Measurements from ENCODE around the gene NF1. TPM values are rescaled to one million over a fixed set of nuclear protein-coding genes. Genes with fewer than 3 reads are reported as not detected.
"Not testable (repeated sequence)": the region's sequence is repeated elsewhere in the genome, so short reads cannot be mapped to it uniquely, and the experiment has no call there.

Gene NF1
- total RNA-seq, 1 experiment from 2014 or later, result 15.1 TPM

DNA sequence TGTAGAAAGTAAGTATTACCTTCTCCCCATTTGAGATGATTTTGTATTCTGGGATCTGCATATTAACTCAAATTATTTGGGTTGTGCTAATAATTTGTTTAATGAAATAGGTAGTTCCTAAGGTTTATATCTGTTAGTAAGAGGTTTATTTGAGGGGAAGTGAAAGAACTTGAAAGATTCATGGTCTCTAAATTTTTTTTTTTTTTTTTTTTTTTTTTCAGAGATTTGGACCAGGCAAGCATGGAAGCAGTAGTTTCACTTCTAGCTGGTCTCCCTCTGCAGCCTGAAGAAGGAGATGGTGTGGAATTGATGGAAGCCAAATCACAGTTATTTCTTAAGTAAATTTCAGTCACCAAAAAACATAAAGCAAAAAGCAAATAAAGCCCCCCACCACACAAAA is 137.1 kb downstream of the NF1 start:
- in situ Hi-C loops (cut with HindIII; ENCODE audit: low sequenced_read_pairs), result no loop called here
- no peak for DNase-seq (ENCODE audit: low spot score)

DNA sequence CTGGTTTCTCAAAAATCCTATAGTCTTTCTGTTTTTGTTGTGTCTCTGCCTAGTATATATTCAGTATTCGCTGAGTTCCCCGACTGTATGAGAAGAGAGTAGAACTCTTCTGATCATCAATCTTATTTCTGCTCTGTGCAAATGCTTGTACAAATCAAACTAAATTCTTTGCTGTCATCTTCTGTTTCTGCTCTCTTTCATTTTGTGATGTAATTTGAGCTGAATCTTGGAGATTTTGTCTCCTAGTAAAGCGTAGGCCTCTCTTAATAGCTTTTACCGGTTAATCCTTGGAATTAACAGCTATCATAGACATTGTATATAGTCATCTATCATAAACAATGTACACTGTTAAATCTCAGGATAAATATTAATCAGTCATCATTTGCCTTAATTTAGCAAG is 140.3 kb downstream of the NF1 start:
- in situ Hi-C loops (cut with HindIII; ENCODE audit: low sequenced_read_pairs), result no loop called here
- no peak for DNase-seq (ENCODE audit: low spot score)

DNA sequence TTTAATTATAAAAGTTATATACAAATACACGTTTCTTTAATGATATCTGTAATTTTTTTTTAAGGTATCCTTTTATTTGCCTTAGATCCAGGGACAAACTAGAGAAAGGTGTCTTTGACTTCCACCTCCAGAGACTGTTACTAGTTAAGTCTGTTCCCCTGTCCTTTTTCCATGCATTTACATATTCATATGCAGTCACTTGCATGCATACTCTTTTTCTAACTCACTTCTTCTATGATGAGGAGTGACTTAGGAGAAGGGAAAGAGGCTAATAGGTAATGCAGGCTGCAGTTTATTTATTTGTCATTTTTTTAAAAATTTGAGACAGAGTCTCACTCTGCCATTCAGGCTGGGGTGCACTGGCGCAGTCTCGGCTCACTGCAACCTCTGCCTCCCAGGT is 141.4 kb downstream of the NF1 start:
- DNase-seq (ENCODE audit: low spot score), result no peak
- in situ Hi-C loops (cut with HindIII; ENCODE audit: low sequenced_read_pairs), result no loop called here

DNA sequence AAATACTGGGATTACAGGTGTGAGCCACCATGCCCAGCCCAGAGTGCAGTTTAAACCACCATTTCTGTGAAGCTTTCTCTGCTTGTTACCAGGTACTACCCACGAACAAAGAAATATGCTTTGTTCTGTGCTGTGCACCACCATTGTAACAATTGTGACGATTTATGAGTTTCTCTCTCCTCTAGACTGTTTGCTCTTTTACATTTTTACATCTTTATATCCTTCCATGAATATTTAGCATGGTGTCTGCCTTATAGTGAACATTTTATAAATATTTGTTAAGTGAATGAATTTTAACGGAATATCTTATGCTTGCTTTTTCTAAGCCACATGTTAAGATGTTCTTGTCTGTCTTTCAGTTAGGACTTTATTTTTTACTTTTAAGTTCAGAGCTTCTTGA is 141.9 kb downstream of the NF1 start:
- in situ Hi-C loops (cut with HindIII; ENCODE audit: low sequenced_read_pairs), result no loop called here
- no peak for DNase-seq (ENCODE audit: low spot score)

DNA sequence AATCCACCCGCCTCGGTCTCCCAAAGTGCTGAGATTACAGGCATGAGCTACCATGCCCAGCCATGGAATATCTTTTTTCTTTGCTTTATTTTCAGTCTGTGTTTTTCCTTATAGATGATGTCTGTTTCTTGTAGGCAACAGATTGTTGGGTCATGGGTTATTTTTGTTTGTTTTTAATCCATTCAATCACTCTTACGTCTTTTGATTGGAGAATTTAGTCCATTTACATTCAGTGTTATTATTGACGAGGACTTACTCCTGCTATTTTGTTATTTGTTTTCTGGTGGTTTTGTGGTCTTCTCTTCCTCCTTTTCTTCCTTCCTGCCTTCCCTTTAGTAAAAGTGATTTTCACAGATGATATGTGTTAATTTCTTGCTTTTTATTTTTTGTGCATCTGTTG is 146.3 kb downstream of the NF1 start:
- in situ Hi-C loops (cut with HindIII; ENCODE audit: low sequenced_read_pairs), result no loop called here
- no peak for DNase-seq (ENCODE audit: low spot score)

DNA sequence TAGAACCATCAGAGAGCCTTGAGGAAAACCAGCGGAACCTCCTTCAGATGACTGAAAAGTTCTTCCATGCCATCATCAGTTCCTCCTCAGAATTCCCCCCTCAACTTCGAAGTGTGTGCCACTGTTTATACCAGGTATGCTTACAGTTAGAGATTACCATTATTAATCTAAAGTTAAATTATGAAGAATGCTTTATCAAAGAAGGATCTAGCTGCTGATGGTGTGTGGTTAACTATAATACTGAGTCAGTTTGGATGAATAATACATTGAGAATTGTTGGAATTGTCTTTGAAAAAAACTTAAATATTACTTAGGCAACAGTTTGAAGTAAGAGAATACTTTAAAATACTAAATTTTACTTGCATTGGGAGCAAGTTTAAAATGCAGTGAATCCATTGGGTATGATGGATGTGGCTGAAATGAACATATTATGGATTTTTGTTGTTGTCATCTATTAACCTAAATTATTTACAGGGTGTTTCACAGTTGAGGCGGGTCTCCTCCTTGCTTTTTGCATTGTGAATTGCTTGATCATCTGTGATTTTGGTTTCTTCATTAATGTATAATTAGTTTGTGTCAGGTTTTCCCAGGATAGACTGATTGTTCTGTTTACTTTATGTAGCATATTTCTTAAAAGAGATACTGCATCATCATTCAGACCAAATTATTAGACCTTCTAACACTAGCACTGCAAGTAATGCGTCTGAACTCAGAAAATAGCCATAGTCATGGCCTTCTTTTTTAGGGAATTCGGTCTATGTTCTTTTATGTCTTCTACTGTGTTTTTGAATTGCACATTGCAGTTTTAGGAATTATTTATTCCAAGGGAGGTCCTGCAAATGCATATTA is 154.4 kb downstream of the NF1 start:
- in situ Hi-C loops (cut with HindIII; ENCODE audit: low sequenced_read_pairs), result no loop called here
- no peak for DNase-seq (ENCODE audit: low spot score)

DNA sequence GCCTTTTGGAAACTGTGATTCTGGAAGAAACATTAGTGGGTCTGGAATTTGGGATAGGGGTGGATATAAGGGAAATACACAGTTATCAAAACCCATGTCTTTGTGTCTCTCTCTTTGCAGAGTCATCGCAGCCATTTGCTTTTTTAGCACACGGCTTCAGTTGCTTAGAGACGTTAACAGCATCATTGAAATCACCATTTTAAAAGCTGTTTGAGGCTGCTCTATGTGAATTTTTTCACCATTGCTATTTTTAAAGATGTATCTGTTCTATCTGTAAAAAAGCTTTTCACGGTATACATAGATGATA is 155.0 kb downstream of the NF1 start:
- in situ Hi-C loops (cut with HindIII; ENCODE audit: low sequenced_read_pairs), result no loop called here
- no peak for DNase-seq (ENCODE audit: low spot score)

DNA sequence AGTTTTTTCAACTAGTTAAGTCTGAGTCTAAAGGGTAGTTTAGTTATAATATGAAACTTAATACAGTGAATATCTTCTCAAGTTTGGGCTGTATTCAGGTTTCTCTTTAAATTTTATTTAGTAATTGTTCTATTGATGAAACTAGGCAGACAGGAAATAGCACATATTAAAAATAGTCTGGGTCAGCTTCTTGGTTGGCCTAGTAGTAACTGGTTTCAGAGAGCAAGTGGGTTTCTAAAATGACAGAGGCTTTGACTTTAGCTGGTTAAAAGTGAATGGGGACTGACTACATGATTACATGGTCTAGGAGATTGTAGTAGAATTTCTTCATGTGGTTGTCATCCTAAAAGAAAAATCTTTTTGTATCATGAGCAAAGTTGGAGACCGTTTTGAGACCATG is 155.5 kb downstream of the NF1 start:
- DNase-seq (ENCODE audit: low spot score), result no peak
- in situ Hi-C loops (cut with HindIII; ENCODE audit: low sequenced_read_pairs), result no loop called here

DNA sequence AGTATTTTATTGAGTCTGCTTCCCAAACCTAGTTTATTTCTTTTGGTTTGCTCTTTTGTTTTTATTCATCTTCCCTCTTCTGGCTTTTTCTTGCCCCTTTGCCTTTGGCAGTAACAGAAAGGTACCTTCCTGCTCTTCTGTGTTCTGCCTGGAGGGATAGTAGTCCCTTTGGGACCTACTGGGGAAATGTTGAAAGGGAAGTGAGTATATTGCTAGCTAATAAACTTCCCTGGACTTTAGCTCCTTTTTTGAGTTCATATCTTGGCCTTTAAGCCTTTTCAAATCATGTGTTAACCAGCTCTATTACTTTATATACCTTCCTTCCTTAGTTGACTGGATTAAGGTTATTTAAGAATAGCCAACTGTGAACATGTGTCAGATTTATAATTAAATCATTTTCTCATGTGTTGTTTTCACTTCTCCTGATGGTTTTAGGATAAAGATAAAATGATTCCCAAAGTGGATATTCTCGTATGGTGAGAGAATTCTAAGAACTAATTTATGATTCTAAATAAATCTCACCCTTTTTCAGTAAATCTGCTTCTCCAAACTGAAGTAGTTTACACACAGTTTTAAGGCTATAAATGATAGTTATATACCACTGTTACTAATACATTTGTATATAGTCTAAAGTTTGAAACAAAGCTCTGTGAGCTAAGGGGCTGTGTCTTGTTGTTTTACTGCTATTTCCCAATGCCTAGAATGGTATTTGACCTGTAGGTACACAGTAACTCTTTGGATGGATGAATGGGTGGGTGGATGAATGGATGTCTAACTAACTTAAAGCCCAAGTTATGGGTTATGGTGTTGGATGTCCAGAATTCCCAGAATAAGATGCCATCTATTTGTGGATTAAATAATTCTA is 156.6 kb downstream of the NF1 start:
- in situ Hi-C loops (cut with HindIII; ENCODE audit: low sequenced_read_pairs), result no loop called here
- DNase-seq (ENCODE audit: low spot score), result no peak

DNA sequence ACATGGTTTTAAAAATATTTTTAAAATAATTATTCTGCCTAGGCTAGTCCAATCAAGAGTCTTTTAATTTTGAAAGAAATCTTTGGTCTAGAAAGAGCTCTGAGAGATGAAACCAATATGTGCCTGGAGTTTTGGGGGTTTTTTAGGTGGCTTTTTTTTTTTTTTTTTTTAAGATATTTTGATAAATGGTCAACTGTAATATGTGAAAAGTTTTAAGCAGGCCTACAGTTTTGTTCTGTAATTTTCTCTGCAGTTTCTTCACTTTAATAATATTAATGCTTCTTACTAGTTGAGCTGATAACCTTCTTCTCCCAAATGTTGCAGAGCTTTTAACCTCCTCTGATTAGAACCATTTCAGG is 157.2 kb downstream of the NF1 start:
- DNase-seq (ENCODE audit: low spot score), result no peak
- in situ Hi-C loops (cut with HindIII; ENCODE audit: low sequenced_read_pairs), result no loop called here

DNA sequence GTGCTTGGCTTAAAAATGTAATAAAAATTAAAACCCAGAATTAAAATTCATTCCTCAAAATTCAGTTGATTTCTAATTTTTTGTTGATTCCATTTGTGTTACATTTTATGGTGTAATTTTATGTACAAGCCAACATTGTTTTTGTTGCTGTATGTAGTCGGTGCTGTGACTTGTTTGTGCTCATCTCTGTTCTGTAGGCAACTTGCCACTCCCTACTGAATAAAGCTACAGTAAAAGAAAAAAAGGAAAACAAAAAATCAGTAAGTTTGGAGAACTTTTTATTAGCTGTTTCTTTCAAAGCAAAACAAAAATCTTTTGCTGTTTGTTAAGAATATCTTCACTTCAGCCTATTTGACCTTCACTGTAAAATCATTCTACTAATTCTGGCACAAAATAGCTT is 158.0 kb downstream of the NF1 start:
- in situ Hi-C loops (cut with HindIII; ENCODE audit: low sequenced_read_pairs), result no loop called here
- no peak for DNase-seq (ENCODE audit: low spot score)

DNA sequence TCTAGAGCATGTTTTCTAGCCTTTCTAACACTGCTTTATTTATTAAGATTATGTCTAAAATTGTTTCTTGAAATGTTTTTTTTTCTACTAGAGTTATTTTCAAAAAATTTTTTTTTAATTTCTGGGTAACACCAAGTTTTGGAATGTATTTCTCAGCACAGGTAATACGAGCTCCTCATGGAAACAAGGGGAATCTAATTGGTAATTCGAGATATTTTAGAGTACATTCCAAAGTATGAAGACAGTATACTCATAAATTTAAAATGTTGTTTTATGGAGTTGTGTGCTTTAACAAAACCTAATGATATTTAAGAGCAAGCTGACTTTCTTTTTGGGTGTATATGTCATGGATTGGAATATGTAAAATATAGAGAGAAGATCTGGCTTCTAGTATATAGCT is 159.9 kb downstream of the NF1 start:
- in situ Hi-C loops (cut with HindIII; ENCODE audit: low sequenced_read_pairs), result no loop called here
- DNase-seq (ENCODE audit: low spot score), result no peak

DNA sequence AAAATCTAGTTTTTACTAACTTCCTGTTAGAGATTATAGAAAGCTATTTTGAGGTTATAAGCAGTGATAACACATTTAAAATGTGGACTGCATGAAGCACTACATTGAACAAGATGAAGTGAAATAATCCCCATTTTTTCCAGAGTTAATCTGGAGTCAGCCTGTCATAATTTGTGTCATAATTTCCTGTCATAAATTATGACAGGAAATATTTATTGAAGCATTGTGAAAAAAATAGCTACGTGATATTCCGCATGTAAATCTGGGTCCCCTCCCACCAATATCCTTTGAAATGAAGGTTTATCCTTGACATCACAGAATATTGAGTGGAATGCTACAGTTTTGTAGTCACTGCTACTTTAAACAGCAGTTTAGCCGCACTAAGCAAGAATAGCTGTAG is 162.2 kb downstream of the NF1 start:
- in situ Hi-C loops (cut with HindIII; ENCODE audit: low sequenced_read_pairs), result no loop called here
- no peak for DNase-seq (ENCODE audit: low spot score)

DNA sequence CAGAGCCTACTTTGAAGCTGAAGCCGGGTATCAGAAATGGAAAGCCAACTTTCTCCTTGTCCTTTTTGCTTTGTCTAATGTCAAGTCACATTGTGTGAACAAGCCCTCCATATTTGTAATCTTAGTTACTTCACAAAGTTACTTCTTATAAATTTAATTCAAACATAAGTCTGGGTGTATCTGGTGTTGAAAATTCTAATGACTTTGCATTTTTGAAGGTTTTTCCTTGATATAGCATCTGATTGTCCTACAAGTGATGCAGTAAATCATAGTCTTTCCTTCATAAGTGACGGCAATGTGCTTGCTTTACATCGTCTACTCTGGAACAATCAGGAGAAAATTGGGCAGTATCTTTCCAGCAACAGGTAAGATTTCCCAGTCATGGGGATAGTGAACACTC is 165.4 kb downstream of the NF1 start:
- in situ Hi-C loops (cut with HindIII; ENCODE audit: low sequenced_read_pairs), result no loop called here
- DNase-seq (ENCODE audit: low spot score), result no peak

DNA sequence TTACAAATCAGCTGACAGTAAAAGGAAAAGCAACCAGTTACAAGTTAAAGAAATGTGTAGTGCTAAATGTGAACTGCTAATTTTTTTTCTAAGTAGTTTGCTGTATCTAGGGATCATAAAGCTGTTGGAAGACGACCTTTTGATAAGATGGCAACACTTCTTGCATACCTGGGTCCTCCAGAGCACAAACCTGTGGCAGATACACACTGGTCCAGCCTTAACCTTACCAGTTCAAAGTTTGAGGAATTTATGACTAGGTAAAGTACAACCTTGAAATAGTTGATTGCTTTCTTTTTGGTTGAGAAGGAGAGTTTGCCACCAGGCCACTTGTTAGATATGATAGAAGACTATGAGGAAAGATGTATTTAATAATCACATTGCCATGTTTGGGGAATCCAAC is 166.8 kb downstream of the NF1 start:
- in situ Hi-C loops (cut with HindIII; ENCODE audit: low sequenced_read_pairs), result no loop called here

DNA sequence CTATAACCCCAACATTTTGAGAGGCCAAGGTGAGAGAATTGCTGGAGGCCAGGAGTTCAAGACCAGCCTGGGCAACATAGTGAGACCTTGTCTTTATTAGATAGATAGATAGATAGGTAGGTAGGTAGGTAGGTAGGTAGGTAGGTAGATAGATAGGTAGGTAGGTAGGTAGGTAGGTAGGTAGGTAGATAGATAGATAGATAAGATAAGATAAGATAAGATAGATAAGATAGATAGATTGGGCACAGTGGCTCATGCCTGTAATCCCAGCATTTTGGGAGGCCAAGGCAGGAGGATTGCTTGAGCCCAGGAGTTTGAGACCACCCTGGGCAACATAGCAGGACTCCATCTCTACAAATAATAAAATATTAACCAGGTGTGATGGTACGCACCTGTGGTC is 168.1 kb downstream of the NF1 start:
- DNase-seq (ENCODE audit: low spot score); in situ Hi-C loops (cut with HindIII; ENCODE audit: low sequenced_read_pairs): not testable (repeated sequence)

More for the DNA sequence above, 166.8 kb downstream of the NF1 start:
- DNase-seq (ENCODE audit: low spot score), result no peak

DNA sequence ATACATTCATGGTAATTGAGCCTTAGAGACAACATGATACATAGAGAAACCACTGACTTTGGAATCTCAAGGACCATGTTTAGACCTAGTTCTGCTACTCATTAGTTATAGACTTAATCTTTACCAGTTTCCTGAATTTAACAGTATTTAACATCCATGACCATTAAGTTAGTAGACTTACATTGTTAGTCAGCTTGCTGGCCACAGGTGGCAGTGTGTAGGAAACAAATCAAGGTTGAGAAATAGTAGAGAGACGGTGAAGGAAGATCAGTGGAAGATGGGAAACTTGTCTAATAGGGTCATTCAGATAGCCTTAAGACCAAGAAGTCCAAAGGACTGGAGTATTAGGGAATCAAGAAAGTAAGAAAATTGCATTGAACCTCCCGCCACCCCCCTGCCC is 171.3 kb downstream of the NF1 start:
- in situ Hi-C loops (cut with HindIII; ENCODE audit: low sequenced_read_pairs), result no loop called here

DNA sequence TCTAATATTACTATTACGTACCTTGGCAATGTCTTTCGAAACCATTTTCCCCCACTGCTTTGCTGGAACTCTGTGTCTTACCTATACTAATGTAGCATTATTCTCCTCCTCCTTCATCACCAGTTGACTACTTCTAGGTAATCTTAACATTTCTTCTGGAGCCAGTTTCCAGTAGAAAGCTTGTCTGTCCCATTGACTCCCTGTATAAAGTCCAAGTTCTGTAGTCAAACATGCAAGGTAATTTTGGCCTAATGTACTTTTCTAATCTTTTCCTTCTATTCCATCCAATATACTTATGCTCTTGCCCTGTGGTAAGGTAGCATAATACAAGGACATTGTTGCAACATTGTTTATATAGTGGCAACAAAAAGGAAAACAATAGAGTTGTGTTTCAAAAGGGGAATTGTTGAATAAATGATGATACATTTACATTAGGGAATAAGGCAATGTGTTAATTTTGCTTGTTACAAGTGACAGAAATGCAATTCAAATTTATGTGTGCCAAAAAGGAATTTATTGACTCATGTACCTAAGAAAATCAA is 174.3 kb downstream of the NF1 start:
- in situ Hi-C loops (cut with HindIII; ENCODE audit: low sequenced_read_pairs), result no loop called here

More for the DNA sequence above, 171.3 kb downstream of the NF1 start:
- DNase-seq (ENCODE audit: low spot score), result no peak

DNA sequence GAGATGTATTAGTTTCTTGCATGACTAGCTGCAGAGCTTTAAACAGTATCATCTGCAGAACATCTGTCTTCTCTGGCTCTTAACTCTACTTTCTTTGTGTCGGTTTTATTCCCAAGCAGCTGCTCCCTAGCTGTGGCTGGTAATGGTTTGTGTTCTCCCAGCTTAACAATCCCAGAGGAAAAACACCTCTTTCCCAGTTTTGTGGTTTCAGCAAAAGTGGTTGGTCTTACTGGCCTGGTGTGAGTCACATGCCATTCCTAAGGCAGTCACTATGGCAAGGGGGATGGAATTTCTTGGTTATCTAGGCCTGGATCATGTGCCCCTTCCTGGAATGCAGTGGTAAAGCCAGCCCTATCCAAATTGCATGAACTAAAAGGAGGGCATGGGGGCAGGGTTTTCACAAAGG is 174.8 kb downstream of the NF1 start:
- in situ Hi-C loops (cut with HindIII; ENCODE audit: low sequenced_read_pairs), result no loop called here

More for the DNA sequence above, 174.3 kb downstream of the NF1 start:
- no peak for DNase-seq (ENCODE audit: low spot score)

DNA sequence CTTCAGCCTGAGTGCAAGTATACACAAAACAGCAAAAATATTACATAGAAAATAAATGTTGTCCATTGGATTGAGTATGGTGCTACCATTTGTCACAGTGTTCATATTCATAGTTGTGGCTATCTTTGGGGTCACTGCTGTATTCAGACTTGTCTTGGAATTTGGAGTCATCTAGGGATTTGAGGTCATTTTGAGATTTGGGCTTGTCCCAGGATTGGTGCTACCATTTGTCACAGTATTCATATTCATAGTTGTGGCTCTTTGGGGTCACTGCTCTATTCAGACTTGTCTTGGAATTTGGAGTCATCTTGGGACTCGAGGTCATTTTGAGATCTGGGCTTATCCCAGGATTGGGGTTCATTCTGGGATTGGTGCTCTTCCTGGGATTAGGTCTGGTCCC is 177.5 kb downstream of the NF1 start:
- in situ Hi-C loops (cut with HindIII; ENCODE audit: low sequenced_read_pairs), result no loop called here
- DNase-seq (ENCODE audit: low spot score), result no peak

More for the DNA sequence above, 174.8 kb downstream of the NF1 start:
- no peak for DNase-seq (ENCODE audit: low spot score)
